NB4 (cell line): Measurements from ENCODE around the gene TBC1D1.
A peak's percentile ranks its signal among the peaks of the same experiment; 100 is the strongest.

ENCODE experiments used
- DNase-seq: peaks from one replicate; pipeline ENCODE4 v3.0.0; 2010; ENCODE audit warnings: low read depth
- H3K4me3 ChIP-seq: one replicate; pipeline ENCODE4 v1.5.1; 2011; ENCODE audit warnings: mild to moderate bottlenecking, low read depth, low read length, moderate library complexity
- MYC ChIP-seq: IDR thresholded peaks from 2 replicates; pipeline ENCODE4 v1.6.1; 2011; ENCODE audit warnings: low read depth, low read length
- POLR2A ChIP-seq: IDR thresholded peaks from 2 replicates; pipeline ENCODE4 v1.6.1; 2011; ENCODE audit warnings: mild to moderate bottlenecking; ENCODE audit not compliant: insufficient read length; ENCODE audit errors: extremely low read depth
- TF ChIP-seq, protein P1 (sequence below): IDR thresholded peaks from one replicate; pipeline ENCODE4 v1.5.1; 2012; ENCODE audit warnings: low read depth, low read length
- TF ChIP-seq, protein P2 (sequence below): IDR thresholded peaks from 2 replicates; pipeline ENCODE4 v1.6.1; 2011; ENCODE audit warnings: low read depth, low read length

TBC1D1 gene

DNA sequence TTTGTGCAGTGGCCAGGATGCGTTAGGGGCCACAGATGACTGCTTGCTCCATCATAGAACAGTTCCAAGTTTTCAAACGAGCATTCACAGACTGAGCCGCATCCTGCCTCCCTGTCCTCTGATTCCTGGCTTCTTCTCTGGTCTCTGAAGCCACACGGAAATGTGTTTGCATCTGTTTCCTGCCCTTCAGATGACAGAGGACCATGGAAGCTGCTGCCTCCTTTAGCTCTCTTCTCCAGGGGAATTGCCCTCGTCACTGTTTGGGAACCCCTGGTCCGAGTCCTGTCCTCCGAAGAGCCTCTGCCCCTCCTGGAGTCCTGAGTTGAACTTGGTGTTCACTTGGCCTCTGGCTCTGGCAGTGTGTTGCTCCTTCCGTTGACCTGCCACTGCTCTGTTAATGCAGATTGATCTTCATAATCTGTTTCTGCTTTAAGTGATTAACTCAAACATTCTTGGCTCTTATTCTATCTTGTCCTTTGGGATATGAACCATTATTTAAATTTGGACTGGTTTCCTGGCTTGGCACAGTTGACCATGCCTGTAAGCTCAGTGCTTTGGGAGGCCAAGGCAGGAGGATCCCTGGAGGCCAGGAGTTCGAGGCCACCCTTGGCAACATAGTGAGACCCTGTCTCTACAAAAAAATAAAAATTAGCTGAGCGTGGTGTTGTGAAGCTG is 165.3 kb downstream of the TBC1D1 start:
- H3K4me3 ChIP-seq, result no peak overlapping the region
- no peak for TF ChIP-seq POLR2A
- TF ChIP-seq, protein P1, sequence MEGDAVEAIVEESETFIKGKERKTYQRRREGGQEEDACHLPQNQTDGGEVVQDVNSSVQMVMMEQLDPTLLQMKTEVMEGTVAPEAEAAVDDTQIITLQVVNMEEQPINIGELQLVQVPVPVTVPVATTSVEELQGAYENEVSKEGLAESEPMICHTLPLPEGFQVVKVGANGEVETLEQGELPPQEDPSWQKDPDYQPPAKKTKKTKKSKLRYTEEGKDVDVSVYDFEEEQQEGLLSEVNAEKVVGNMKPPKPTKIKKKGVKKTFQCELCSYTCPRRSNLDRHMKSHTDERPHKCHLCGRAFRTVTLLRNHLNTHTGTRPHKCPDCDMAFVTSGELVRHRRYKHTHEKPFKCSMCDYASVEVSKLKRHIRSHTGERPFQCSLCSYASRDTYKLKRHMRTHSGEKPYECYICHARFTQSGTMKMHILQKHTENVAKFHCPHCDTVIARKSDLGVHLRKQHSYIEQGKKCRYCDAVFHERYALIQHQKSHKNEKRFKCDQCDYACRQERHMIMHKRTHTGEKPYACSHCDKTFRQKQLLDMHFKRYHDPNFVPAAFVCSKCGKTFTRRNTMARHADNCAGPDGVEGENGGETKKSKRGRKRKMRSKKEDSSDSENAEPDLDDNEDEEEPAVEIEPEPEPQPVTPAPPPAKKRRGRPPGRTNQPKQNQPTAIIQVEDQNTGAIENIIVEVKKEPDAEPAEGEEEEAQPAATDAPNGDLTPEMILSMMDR, result no peak
- TF ChIP-seq MYC, result no peak
- TF ChIP-seq, protein P2, sequence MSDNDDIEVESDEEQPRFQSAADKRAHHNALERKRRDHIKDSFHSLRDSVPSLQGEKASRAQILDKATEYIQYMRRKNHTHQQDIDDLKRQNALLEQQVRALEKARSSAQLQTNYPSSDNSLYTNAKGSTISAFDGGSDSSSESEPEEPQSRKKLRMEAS, result no peak
- DNase-seq, result no peak

DNA sequence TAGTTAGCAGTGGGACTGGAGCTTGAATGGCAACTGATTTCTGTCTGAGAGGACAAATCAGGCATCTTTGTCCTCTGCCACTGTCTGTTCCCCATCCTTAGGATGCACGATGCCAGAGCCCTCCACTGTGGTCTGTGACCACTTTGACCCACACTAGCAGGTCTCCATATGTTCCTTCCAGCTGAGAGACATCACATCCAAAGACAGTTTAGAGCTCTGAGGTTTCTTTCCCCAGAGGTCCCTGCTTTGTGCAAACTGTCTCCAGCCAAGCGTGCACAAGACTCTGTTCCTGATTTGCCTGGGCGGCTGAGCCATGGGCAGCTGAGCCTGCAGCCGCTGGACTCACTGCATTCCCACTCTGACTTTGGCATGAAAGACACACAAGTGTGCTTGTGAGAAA is 167.3 kb downstream of the TBC1D1 start:
- TF ChIP-seq POLR2A, result no peak
- DNase-seq, result no peak
- no peak overlapping the region for H3K4me3 ChIP-seq

DNA sequence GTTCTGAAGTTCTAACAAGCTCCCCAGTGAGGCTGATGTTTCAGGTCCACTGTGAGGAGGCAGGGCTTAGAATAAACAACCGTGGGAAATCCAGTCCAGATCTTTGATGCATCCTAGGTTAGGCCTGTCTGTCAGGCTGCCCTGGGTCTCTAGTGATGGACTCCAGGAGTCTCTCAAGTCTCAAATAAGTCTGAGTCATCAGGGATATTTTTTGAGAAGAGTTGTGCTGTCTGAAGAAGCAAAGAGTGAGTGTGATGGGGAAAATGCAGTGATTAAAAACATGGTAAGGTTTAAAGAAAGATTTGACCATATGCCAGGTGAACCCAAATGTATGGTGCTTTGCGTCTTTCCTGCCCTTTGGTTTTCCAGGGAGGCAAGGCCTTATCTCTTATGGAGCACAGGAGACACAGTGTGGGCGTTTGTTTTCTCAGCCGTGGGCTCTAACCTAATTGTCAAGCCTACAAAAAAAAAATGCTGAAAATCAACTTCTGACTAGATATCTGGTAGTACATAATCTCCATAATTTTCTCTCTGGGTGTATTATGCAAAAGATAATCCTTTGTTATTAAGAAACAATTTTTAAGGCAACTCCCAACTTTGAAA is 170.0 kb downstream of the TBC1D1 start:
- no peak overlapping the region for H3K4me3 ChIP-seq
- TF ChIP-seq POLR2A, result no peak
- TF ChIP-seq MYC, result no peak
- TF ChIP-seq, protein P2, result no peak
- TF ChIP-seq, protein P1, result no peak
- DNase-seq, result no peak

DNA sequence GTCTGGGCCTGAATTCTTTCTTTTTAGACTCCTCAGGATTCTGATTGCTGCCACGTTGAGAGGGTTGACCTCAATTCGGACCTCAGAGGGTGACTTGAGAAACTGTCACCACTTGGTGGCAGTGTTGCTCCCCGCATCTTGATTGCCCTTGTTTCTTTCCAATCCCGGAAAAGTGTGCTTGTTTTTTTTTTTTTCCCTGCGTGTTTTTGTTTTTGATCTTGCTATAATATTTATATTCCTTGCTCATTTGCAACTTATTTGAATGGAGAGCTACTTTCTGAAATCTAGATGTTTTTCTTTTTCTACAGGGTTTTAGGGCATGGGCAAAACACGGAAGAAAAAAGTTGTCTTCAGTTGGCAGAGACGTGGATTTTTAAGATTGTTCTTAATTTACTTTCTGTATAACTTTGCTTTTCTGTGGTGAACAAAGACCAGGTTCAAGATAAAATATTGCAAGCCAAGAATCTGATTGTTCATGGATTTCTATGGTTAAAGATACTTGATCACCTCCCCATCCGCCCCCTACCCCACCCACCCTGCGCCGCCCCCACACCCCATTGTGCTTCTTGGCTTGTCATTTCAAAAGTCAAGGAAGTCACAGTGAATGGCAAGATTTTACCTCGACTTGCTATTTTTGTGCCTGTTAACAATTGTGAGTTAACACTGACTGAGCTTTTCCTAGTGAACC is 171.3 kb downstream of the TBC1D1 start:
- peak; percentile 84 for DNase-seq
- TF ChIP-seq, protein P1, result peak; percentile 88
- no peak for TF ChIP-seq POLR2A
- TF ChIP-seq, protein P2, result peak; percentile 59; the same call in 1 of the 2 replicates
- no peak overlapping the region for H3K4me3 ChIP-seq

DNA sequence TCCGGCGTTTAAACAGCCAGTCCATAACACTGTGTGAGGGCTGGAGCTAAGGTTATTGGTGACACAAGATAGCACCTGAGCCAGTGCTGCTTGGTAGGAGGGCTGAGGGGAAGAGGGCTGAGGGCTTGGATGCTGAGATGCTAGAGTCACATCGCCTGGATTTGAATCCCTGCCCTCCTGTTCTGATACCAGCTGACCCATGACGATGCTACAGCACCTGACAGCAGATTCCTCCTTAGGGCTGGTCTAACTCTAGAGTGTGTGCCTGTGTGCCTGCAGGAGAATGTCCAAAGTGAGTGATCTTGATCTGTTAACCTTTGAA is 171.9 kb downstream of the TBC1D1 start:
- H3K4me3 ChIP-seq, result no peak overlapping the region
- no peak for DNase-seq
- TF ChIP-seq, protein P1, result no peak

DNA sequence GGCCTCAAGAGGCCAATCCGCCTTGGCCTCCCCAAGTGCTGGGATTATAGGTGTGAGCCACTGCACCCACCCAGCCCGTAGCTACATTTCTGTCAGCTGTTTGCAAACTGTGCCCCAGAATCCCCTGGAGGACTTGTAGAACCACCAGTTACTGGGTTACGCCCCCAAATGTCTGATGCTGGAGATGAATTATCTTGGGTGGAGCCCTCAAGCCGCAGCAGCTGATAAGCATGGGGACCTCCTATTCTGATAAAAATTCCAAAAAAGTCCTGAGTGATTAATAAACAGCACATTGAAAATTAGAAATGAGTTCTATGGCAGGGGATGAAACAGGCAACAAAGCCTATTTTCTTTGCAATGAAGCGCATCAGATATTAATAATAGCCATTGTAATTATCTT is 174.3 kb downstream of the TBC1D1 start:
- DNase-seq, result no peak
- TF ChIP-seq, protein P1, result no peak
- TF ChIP-seq POLR2A, result no peak
- TF ChIP-seq, protein P2, result no peak
- no peak for TF ChIP-seq MYC
- H3K4me3 ChIP-seq, result no peak overlapping the region
